Measurements from ENCODE around the gene TERT. TPM values are rescaled to one million over a fixed set of nuclear protein-coding genes. Genes with fewer than 3 reads are reported as not detected.

TERT gene
- polyA plus RNA-seq, 2 of the 4 experiments (the other 2 are of a cell fraction): 1.1 to 4.0 TPM

DNA sequence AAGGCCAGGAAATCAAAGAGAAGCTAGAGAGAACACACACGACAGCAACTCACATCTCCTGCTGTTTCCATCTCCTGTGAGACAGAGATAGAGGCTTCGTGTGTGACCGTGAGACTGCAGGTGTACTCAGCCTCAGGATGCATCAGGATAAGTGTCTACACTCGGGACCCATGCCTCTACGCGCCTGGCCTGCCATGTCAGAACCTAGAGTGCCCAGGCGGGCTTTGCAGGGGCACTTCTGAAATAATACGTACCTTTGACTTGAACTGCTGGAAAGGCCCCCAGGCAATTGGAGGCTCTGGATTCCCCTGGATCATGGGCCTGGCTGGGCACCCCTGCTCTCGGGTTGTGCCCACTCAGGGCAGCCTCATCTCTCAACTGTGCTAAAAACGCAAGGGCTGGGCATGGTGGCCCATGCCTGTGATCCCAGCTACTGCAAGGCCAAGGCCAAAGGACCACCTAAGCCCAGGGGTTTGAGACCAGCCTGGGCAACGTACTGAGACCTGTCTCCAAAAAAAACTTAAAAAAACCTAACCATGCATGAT, 37.1 kb upstream of the TERT start:
- Histone ChIP-seq H3K4me2 (no peak overlapping the region), H3K9me3 (peaks cover 21% of the 10 kb centered on the region), H3K4me1 (peaks cover 15% of the 10 kb centered on the region; the same call in 2 of the 3 replicates), H3K27ac (no peak overlapping the region), H3K4me3 (no peak overlapping the region)
- ATAC-seq: peak; percentile 16 to 46; a peak in 4 of 6 replicates
- TF ChIP-seq, protein P1, sequence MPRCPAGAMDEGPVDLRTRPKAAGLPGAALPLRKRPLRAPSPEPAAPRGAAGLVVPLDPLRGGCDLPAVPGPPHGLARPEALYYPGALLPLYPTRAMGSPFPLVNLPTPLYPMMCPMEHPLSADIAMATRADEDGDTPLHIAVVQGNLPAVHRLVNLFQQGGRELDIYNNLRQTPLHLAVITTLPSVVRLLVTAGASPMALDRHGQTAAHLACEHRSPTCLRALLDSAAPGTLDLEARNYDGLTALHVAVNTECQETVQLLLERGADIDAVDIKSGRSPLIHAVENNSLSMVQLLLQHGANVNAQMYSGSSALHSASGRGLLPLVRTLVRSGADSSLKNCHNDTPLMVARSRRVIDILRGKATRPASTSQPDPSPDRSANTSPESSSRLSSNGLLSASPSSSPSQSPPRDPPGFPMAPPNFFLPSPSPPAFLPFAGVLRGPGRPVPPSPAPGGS (IDR thresholded peaks at IDR 0.05): no peak
- TF ChIP-seq, protein P2, sequence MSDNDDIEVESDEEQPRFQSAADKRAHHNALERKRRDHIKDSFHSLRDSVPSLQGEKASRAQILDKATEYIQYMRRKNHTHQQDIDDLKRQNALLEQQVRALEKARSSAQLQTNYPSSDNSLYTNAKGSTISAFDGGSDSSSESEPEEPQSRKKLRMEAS (IDR thresholded peaks at IDR 0.05): no peak
- no peak for TF ChIP-seq ZSCAN20 (CRISPR knock-in tag; IDR thresholded peaks at IDR 0.05)
- TF ChIP-seq JUN (IDR thresholded peaks at IDR 0.05): no peak
- TF ChIP-seq FOXS1 (CRISPR knock-in tag; IDR thresholded peaks at IDR 0.05): no peak
- TF ChIP-seq MAZ (IDR thresholded peaks at IDR 0.05; ENCODE audit: borderline replicate concordance, low read depth, low read length): no peak
- TF ChIP-seq FOSL2 (IDR thresholded peaks at IDR 0.05): no peak
- no peak for TF ChIP-seq FOSL2 (CRISPR knock-in tag; IDR thresholded peaks at IDR 0.05)
- TF ChIP-seq, protein P3, sequence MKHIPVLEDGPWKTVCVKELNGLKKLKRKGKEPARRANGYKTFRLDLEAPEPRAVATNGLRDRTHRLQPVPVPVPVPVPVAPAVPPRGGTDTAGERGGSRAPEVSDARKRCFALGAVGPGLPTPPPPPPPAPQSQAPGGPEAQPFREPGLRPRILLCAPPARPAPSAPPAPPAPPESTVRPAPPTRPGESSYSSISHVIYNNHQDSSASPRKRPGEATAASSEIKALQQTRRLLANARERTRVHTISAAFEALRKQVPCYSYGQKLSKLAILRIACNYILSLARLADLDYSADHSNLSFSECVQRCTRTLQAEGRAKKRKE (CRISPR knock-in tag; IDR thresholded peaks at IDR 0.05; ENCODE audit: low read depth): no peak
- TF ChIP-seq, protein P4, sequence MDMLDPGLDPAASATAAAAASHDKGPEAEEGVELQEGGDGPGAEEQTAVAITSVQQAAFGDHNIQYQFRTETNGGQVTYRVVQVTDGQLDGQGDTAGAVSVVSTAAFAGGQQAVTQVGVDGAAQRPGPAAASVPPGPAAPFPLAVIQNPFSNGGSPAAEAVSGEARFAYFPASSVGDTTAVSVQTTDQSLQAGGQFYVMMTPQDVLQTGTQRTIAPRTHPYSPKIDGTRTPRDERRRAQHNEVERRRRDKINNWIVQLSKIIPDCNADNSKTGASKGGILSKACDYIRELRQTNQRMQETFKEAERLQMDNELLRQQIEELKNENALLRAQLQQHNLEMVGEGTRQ (IDR thresholded peaks at IDR 0.05): no peak
- no peak for TF ChIP-seq EP300 (IDR thresholded peaks at IDR 0.05)
- TF ChIP-seq HOXB13 (CRISPR knock-in tag; IDR thresholded peaks at IDR 0.05; ENCODE audit: low read depth): no peak
- TF ChIP-seq BHLHE40 (IDR thresholded peaks at IDR 0.05; ENCODE audit: low read depth, low read length): no peak
- no peak for TF ChIP-seq POLR2AphosphoS2 (conservative IDR thresholded peaks at IDR 0.05; ENCODE audit: low read length)
- TF ChIP-seq TP53 (CRISPR knock-in tag; IDR thresholded peaks at IDR 0.05): no peak
- TF ChIP-seq NPAS2 (CRISPR knock-in tag; IDR thresholded peaks at IDR 0.05; ENCODE audit: borderline replicate concordance): no peak
- no peak for TF ChIP-seq KDM1A (IDR thresholded peaks at IDR 0.05; ENCODE audit: low read depth)
- no peak for TF ChIP-seq RNF2 (IDR thresholded peaks at IDR 0.05; ENCODE audit: borderline replicate concordance, low read depth)
- no peak for TF ChIP-seq NR3C1 (IDR thresholded peaks at IDR 0.05)
- 86% methylated on average over 10 of the region's 11 CpGs for WGBS (ENCODE audit: missing lambda C conversion rate)
- ChIA-PET CTCF (interaction anchor here (1.5 to 1.6 kb wide), 2 partner anchors 12 to 148 kb away, joined by 3 to 5 read pairs; partner anchors contain the start of gene CLPTM1L), POLR2A (no interaction called here)
- no peak for DNase-seq (ENCODE audit: low read depth in 1 of 2, low spot score in 1 of 2)
- FAIRE-seq: no peak

DNA sequence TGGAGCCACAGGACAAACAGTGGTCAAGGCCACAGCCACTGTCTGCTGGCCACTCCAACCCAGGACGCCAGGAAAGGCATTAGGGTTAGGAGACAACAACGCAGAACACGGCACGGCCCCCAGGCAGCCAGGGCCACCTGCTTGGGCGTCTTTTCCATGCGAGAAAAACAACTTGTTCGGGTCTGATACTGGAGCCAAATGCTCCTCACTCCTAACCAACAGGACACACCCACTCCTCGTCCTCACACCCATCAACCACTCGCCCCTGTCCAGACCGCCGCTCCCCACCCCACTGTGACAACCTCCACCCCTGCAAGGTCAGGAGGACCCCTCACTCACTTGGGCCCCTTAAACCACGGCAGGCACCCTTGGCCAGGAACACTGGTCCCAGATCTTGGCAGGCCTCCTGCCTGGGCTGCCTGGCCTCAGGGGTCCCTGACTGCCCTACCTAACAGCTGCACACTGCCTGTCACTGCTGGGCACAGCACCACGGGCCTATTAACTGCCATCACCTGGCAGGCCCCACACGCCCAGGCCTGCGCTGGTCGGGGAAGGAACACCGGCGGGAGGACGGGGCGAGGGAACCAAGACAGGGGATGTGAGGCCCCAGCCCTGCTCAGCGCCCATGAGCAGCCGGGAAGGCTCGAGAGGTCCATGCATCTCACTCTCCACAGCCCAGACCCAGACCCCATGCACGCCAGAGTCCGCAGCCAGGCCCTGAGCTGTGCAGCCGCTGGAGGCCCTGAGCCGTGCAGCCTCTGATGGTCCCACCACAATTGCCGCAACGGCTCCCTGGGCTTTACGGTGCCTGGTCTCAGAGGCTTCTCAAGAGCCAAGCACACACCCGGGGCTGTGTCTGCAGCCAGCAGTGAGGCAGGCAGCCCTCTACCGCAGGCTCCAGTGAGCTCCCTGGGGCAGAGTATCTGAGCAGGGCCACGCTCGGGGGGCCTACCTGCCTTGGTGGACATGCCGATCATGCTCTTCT, 36.3 kb upstream of the TERT start:
- Histone ChIP-seq H3K4me1 (peaks cover 23% of the 10 kb centered on the region; the same call in 2 of the 3 replicates), H3K27ac (no peak overlapping the region), H3K4me2 (no peak overlapping the region), H3K4me3 (no peak overlapping the region), H3K9me3 (peaks cover 29% of the 10 kb centered on the region)
- ChIA-PET CTCF (interaction anchor here (1.5 to 1.6 kb wide), 2 partner anchors 13 to 149 kb away, joined by 3 to 5 read pairs; partner anchors contain the start of gene CLPTM1L), POLR2A (no interaction called here)
- FAIRE-seq (no peak), DNase-seq (ENCODE audit: low read depth in 1 of 2, low spot score in 1 of 2) (no peak), ATAC-seq (peak; percentile 20 to 47; a peak in 3 of 6 replicates)
- WGBS (ENCODE audit: missing lambda C conversion rate): 95% methylated on average over 10 of the region's 35 CpGs
- TF ChIP-seq RAD21 (conservative IDR thresholded peaks at IDR 0.05 in 1 of 2, IDR thresholded peaks at IDR 0.05 in 1 of 2) (no peak), ZSCAN20 (CRISPR knock-in tag; IDR thresholded peaks at IDR 0.05) (no peak), TFCP2L1 (CRISPR knock-in tag; IDR thresholded peaks at IDR 0.05) (no peak), BHLHE40 (IDR thresholded peaks at IDR 0.05; ENCODE audit: low read depth, low read length) (no peak), MAZ (IDR thresholded peaks at IDR 0.05; ENCODE audit: borderline replicate concordance, low read depth, low read length) (no peak), KDM1A (IDR thresholded peaks at IDR 0.05; ENCODE audit: low read depth) (no peak), RCOR1 (IDR thresholded peaks at IDR 0.05; ENCODE audit: low read depth, low read length) (no peak), RFX5 (IDR thresholded peaks at IDR 0.05) (no peak), HDAC2 (IDR thresholded peaks at IDR 0.05) (no peak), EHF (CRISPR knock-in tag; IDR thresholded peaks at IDR 0.05) (no peak), RARB (CRISPR knock-in tag; IDR thresholded peaks at IDR 0.05) (no peak), CBX2 (IDR thresholded peaks at IDR 0.05; ENCODE audit: borderline replicate concordance, low read depth) (no peak)
- TF ChIP-seq, protein P5, sequence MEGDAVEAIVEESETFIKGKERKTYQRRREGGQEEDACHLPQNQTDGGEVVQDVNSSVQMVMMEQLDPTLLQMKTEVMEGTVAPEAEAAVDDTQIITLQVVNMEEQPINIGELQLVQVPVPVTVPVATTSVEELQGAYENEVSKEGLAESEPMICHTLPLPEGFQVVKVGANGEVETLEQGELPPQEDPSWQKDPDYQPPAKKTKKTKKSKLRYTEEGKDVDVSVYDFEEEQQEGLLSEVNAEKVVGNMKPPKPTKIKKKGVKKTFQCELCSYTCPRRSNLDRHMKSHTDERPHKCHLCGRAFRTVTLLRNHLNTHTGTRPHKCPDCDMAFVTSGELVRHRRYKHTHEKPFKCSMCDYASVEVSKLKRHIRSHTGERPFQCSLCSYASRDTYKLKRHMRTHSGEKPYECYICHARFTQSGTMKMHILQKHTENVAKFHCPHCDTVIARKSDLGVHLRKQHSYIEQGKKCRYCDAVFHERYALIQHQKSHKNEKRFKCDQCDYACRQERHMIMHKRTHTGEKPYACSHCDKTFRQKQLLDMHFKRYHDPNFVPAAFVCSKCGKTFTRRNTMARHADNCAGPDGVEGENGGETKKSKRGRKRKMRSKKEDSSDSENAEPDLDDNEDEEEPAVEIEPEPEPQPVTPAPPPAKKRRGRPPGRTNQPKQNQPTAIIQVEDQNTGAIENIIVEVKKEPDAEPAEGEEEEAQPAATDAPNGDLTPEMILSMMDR (IDR thresholded peaks at IDR 0.05): no peak
- TF ChIP-seq, protein P1 (IDR thresholded peaks at IDR 0.05): no peak
- TF ChIP-seq, protein P4 (IDR thresholded peaks at IDR 0.05): no peak
